Effector memory CD8-positive, alpha-beta T cell (primary cell): Measurements from ENCODE around the gene IGSF10.

Experiments
- ATAC-seq: fragments of 150-1000 bp; cut with Tn5 transposase; replicated peaks from 2 replicates; pipeline ENCODE4 v1.10.0; 2021; ENCODE audit warnings: mild to moderate bottlenecking, moderate library complexity
- DNase-seq, 3 experiments: peaks; one replicate each; pipeline ENCODE4 v3.0.0; 2021
- H3K27ac Mint-ChIP-seq, 2 donors: one replicate each; pipeline ENCODE4 v1.8.0; 2022; ENCODE audit warnings: mild to moderate bottlenecking in 2 of 2, mixed read lengths in 2 of 2, moderate library complexity in 2 of 2
- H3K27me3 Mint-ChIP-seq, 2 donors: one replicate each; pipeline ENCODE4 v1.8.0; 2022; ENCODE audit warnings: mixed read lengths in 2 of 2
- H3K36me3 Mint-ChIP-seq: one replicate; pipeline ENCODE4 v1.8.0; 2022; ENCODE audit warnings: mild to moderate bottlenecking, moderate library complexity, mixed read lengths; ENCODE audit not compliant: insufficient read depth
- H3K4me1 Mint-ChIP-seq, 2 donors: one replicate each; pipeline ENCODE4 v1.8.0; 2022; ENCODE audit warnings: low read depth in 2 of 2, mixed read lengths in 2 of 2
- H3K4me3 Mint-ChIP-seq, 2 donors: one replicate each; pipeline ENCODE4 v1.8.0; 2022; ENCODE audit warnings: mild to moderate bottlenecking in 2 of 2, mixed read lengths in 2 of 2, moderate library complexity in 2 of 2
- H3K9me3 Mint-ChIP-seq, 2 donors: one replicate each; pipeline ENCODE4 v1.8.0; 2022; ENCODE audit warnings: mixed read lengths in 2 of 2

Gene IGSF10

GRCh38 chr3:151478335-151478697 lies 17.5 kb upstream of the IGSF10 start:
- H3K36me3 Mint-ChIP-seq = no peaks in the 10 kb centered on the region
- no peak for ATAC-seq
- no peaks in the 10 kb centered on the region for H3K4me1 Mint-ChIP-seq
- H3K27ac Mint-ChIP-seq = no peak overlapping the region
- peaks cover 32 to 59% of the 10 kb centered on the region in 2 donors for H3K27me3 Mint-ChIP-seq
- no peak for DNase-seq
- H3K9me3 Mint-ChIP-seq = peaks cover 4 to 14% of the 10 kb centered on the region in 2 donors
- H3K4me3 Mint-ChIP-seq = no peak overlapping the region

- ATAC-seq = no peak
- Mint-ChIP-seq H3K36me3 (no peaks in the 10 kb centered on the region), H3K27ac (no peak overlapping the region), H3K27me3 (peaks cover 28 to 53% of the 10 kb centered on the region in 2 donors), H3K4me1 (no peaks in the 10 kb centered on the region), H3K4me3 (no peak overlapping the region), H3K9me3 (peaks cover 4 to 14% of the 10 kb centered on the region in 2 donors)
- DNase-seq = no peak
Measured at GRCh38 chr3:151477591-151478334, 16.9 kb upstream of the IGSF10 start.

- Mint-ChIP-seq H3K36me3 (no peaks in the 10 kb centered on the region), H3K27ac (no peak overlapping the region), H3K27me3 (peaks cover 28 to 41% of the 10 kb centered on the region in 2 donors), H3K4me1 (no peaks in the 10 kb centered on the region), H3K9me3 (peaks cover 0 to 3% of the 10 kb centered on the region in 2 donors), H3K4me3 (no peak overlapping the region)
- ATAC-seq = no peak
- DNase-seq = no peak
Measured at GRCh38 chr3:151476344-151477018, 15.6 kb upstream of the IGSF10 start.

GRCh38 chr3:151468284-151468917 lies 7.5 kb upstream of the IGSF10 start:
- H3K27ac Mint-ChIP-seq = no peak overlapping the region
- no peaks in the 10 kb centered on the region for H3K4me1 Mint-ChIP-seq
- peaks cover 19 to 22% of the 10 kb centered on the region in 2 donors for H3K27me3 Mint-ChIP-seq
- H3K4me3 Mint-ChIP-seq = no peak overlapping the region
- H3K9me3 Mint-ChIP-seq = no peaks in the 10 kb centered on the region
- ATAC-seq (peak; percentile 52), DNase-seq (peak; percentile 31 to 42 (median 36))
- no peaks in the 10 kb centered on the region for H3K36me3 Mint-ChIP-seq

GRCh38 chr3:151467069-151467468 lies 6.2 kb upstream of the IGSF10 start:
- Mint-ChIP-seq H3K4me3 (no peak overlapping the region), H3K27ac (no peak overlapping the region), H3K4me1 (no peaks in the 10 kb centered on the region), H3K36me3 (no peaks in the 10 kb centered on the region), H3K9me3 (no peaks in the 10 kb centered on the region), H3K27me3 (peaks cover 24% of the 10 kb centered on the region in 2 donors)
- DNase-seq (no peak), ATAC-seq (no peak)

GRCh38 chr3:151462991-151463390 lies 2.1 kb upstream of the IGSF10 start:
- H3K9me3 Mint-ChIP-seq = no peaks in the 10 kb centered on the region
- no peak for ATAC-seq
- H3K27ac Mint-ChIP-seq = no peak overlapping the region
- H3K36me3 Mint-ChIP-seq = no peaks in the 10 kb centered on the region
- no peak overlapping the region for H3K4me3 Mint-ChIP-seq
- H3K4me1 Mint-ChIP-seq = no peaks in the 10 kb centered on the region
- H3K27me3 Mint-ChIP-seq = peaks cover 43 to 59% of the 10 kb centered on the region in 2 donors
- DNase-seq = no peak

GRCh38 chr3:151462278-151462780 lies 1.5 kb upstream of the IGSF10 start:
- H3K9me3 Mint-ChIP-seq = no peaks in the 10 kb centered on the region
- ATAC-seq = no peak
- no peak overlapping the region for H3K4me3 Mint-ChIP-seq
- peaks cover 45 to 63% of the 10 kb centered on the region in 2 donors for H3K27me3 Mint-ChIP-seq
- H3K36me3 Mint-ChIP-seq = no peaks in the 10 kb centered on the region
- DNase-seq = no peak
- H3K4me1 Mint-ChIP-seq = no peaks in the 10 kb centered on the region
- no peak overlapping the region for H3K27ac Mint-ChIP-seq

- no peak overlapping the region for H3K4me3 Mint-ChIP-seq
- ATAC-seq (no peak), DNase-seq (no peak)
- H3K27ac Mint-ChIP-seq = no peak overlapping the region
- peaks cover 54 to 79% of the 10 kb centered on the region in 2 donors for H3K27me3 Mint-ChIP-seq
- H3K9me3 Mint-ChIP-seq = no peaks in the 10 kb centered on the region
- H3K4me1 Mint-ChIP-seq = no peaks in the 10 kb centered on the region
- no peaks in the 10 kb centered on the region for H3K36me3 Mint-ChIP-seq
Measured at GRCh38 chr3:151460228-151460627, 633 bp downstream of the IGSF10 start.

- Mint-ChIP-seq H3K36me3 (no peaks in the 10 kb centered on the region), H3K27me3 (peaks cover 46 to 72% of the 10 kb centered on the region in 2 donors), H3K9me3 (no peaks in the 10 kb centered on the region), H3K4me3 (no peak overlapping the region), H3K27ac (no peak overlapping the region), H3K4me1 (no peaks in the 10 kb centered on the region)
- no peak for DNase-seq
- ATAC-seq = no peak
Measured at GRCh38 chr3:151459358-151459757, 1.5 kb downstream of the IGSF10 start.

GRCh38 chr3:151456065-151456464 lies 4.8 kb downstream of the IGSF10 start:
- Mint-ChIP-seq H3K4me1 (peaks cover 3 to 5% of the 10 kb centered on the region in 2 donors), H3K36me3 (no peaks in the 10 kb centered on the region), H3K4me3 (no peak overlapping the region), H3K9me3 (no peaks in the 10 kb centered on the region), H3K27ac (no peak overlapping the region), H3K27me3 (peaks cover 39 to 61% of the 10 kb centered on the region in 2 donors)
- DNase-seq (no peak), ATAC-seq (no peak)

GRCh38 chr3:151452841-151453240 lies 8.0 kb downstream of the IGSF10 start:
- Mint-ChIP-seq H3K9me3 (no peaks in the 10 kb centered on the region), H3K4me1 (peaks cover 3 to 5% of the 10 kb centered on the region in 2 donors), H3K36me3 (no peaks in the 10 kb centered on the region), H3K4me3 (no peak overlapping the region), H3K27ac (no peak overlapping the region), H3K27me3 (peaks cover 40 to 45% of the 10 kb centered on the region in 2 donors)
- no peak for DNase-seq
- no peak for ATAC-seq

GRCh38 chr3:151452368-151452767 lies 8.5 kb downstream of the IGSF10 start:
- Mint-ChIP-seq H3K27ac (no peak overlapping the region), H3K36me3 (no peaks in the 10 kb centered on the region), H3K4me1 (peaks cover 3 to 5% of the 10 kb centered on the region in 2 donors), H3K4me3 (no peak overlapping the region), H3K27me3 (peaks cover 39 to 46% of the 10 kb centered on the region in 2 donors), H3K9me3 (no peaks in the 10 kb centered on the region)
- ATAC-seq = no peak
- no peak for DNase-seq

- Mint-ChIP-seq H3K27me3 (peaks cover 34 to 42% of the 10 kb centered on the region in 2 donors), H3K9me3 (no peaks in the 10 kb centered on the region), H3K4me3 (no peak overlapping the region), H3K4me1 (no peaks in the 10 kb centered on the region), H3K36me3 (no peaks in the 10 kb centered on the region), H3K27ac (no peak overlapping the region)
- ATAC-seq = no peak
- DNase-seq = no peak
Measured at GRCh38 chr3:151446002-151446340, 14.9 kb downstream of the IGSF10 start.
